CD4-positive, alpha-beta T cell (primary cell): ENCODE measurements around the gene SHROOM2. TPM values are rescaled to one million over a fixed set of nuclear protein-coding genes. Genes with fewer than 3 reads are reported as not detected.

Experiments used
- ATAC-seq: fragments of 200-7000 bp; cut with Tn5 transposase; one replicate; pipeline ENCODE4 v1.10.0; 2022; ENCODE audit warnings: mild to moderate bottlenecking; ENCODE audit not compliant: poor library complexity
- CTCF ChIA-PET: fragments of 350-600 bp; sonication (Branson Sonifier 250); formaldehyde crosslinking; loops from one replicate; lab custom pipeline; 2021; ENCODE audit warnings: antibody characterized with exemption, inconsistent platforms; lab: Charles Lee
- POLR2A ChIA-PET: fragments of 350-600 bp; sonication (Branson Sonifier 250); formaldehyde crosslinking; loops from one replicate; lab custom pipeline; 2021; ENCODE audit warnings: antibody characterized with exemption, inconsistent platforms; lab: Charles Lee
- DNase-seq, 14 experiments: peaks; one replicate each; pipeline ENCODE4 v3.0.0-alpha.2; 2013 to 2020; ENCODE audit warnings: mixed read lengths in 2 of 14
- H3K27ac ChIP-seq, 2 donors: one replicate each; pipeline versions ENCODE4 v1.5.1 to v1.7.0; 2013; ENCODE audit warnings: low read length in 2 of 2, low read depth in 1 of 2, mild to moderate bottlenecking in 1 of 2
- H3K27me3 ChIP-seq, 2 experiments: 1 replicate in 1 of 2; 2 replicates in 1 of 2; pipeline versions ENCODE4 v1.6.1 to v1.7.0; 2013; ENCODE audit warnings: low read length in 2 of 2, control low read depth in 1 of 2, mild to moderate bottlenecking in 1 of 2, moderate library complexity in 1 of 2; ENCODE audit not compliant: insufficient read depth in 2 of 2, control insufficient read depth in 1 of 2
- H3K36me3 ChIP-seq: one replicate; pipeline ENCODE4 v1.6.1; 2013; ENCODE audit warnings: low read length, control low read depth; ENCODE audit not compliant: insufficient read depth
- H3K4me1 ChIP-seq: one replicate; pipeline ENCODE4 v1.6.1; 2013; ENCODE audit warnings: low read length, control low read depth; ENCODE audit not compliant: insufficient read depth
- H3K4me3 ChIP-seq: one replicate; pipeline ENCODE4 v1.5.1; 2013; ENCODE audit warnings: mild to moderate bottlenecking, low read length, moderate library complexity
- H3K9me3 ChIP-seq, 2 experiments: 1 replicate in 1 of 2; 2 replicates in 1 of 2; pipeline versions ENCODE4 v1.6.1 to v1.7.0; 2013; ENCODE audit warnings: low read length in 2 of 2, mild to moderate bottlenecking in 2 of 2, control low read depth in 1 of 2, moderate library complexity in 1 of 2; ENCODE audit not compliant: control insufficient read depth in 1 of 2, insufficient read depth in 1 of 2
- H3K27ac Mint-ChIP-seq: one replicate; pipeline ENCODE4 v1.8.0; 2020; ENCODE audit warnings: mixed read lengths
- H3K27me3 Mint-ChIP-seq: one replicate; pipeline ENCODE4 v1.8.0; 2021; ENCODE audit warnings: mixed read lengths
- H3K36me3 Mint-ChIP-seq: one replicate; pipeline ENCODE4 v1.8.0; 2021; ENCODE audit warnings: low read depth, mixed read lengths
- H3K4me1 Mint-ChIP-seq: one replicate; pipeline ENCODE4 v1.8.0; 2021; ENCODE audit warnings: low read depth, mixed read lengths
- H3K4me3 Mint-ChIP-seq: one replicate; pipeline ENCODE4 v1.8.0; 2020; ENCODE audit warnings: mild to moderate bottlenecking, mixed read lengths
- H3K9me3 Mint-ChIP-seq: one replicate; pipeline ENCODE4 v1.8.0; 2020; ENCODE audit warnings: mixed read lengths
- CTCF ChIP-seq: fragments of 200-600 bp; IDR thresholded peaks from one replicate; pipeline ENCODE4 v1.8.0; 2022; ENCODE audit warnings: antibody characterized with exemption, mild to moderate bottlenecking
- intact Hi-C, 2 experiments: fragments of 100-400 bp; cut with DNase I in 1 of 2; cut with micrococcal nuclease in 1 of 2; formaldehyde crosslinking; loops; one replicate each; pipeline versions ENCODE4 v1.15.1 to v1.9.0; 2023 to 2025; cut with DNase I, micrococcal nuclease
- total RNA-seq, 174 experiments: library from RNA in 2 of 174; stranded (reverse) in 2 of 174; gene quantifications; one replicate each; pipeline ENCODE4 v1.2.3 and lab custom pipeline; 2021 to 2026

SHROOM2 gene
- total RNA-seq, 2 experiments from 2014 or later, result not detected

- Histone ChIP-seq H3K4me1 (no peaks in the 10 kb centered on the region), H3K36me3 (no peaks in the 10 kb centered on the region), H3K27me3 (peaks cover 0 to 5% of the 10 kb centered on the region in 2 experiments), H3K27ac (no peak overlapping the region), H3K9me3 (peaks cover 0 to 4% of the 10 kb centered on the region in 2 experiments), H3K4me3 (no peak overlapping the region)
- no peak for DNase-seq
- intact Hi-C loops, result no loop called here
- CTCF ChIA-PET, result no interaction called here
- POLR2A ChIA-PET, result no interaction called here
- no peak overlapping the region for H3K4me3 Mint-ChIP-seq
- H3K4me1 Mint-ChIP-seq, result no peaks in the 10 kb centered on the region
- no peaks in the 10 kb centered on the region for H3K9me3 Mint-ChIP-seq
- TF ChIP-seq CTCF, result no peak
- H3K36me3 Mint-ChIP-seq, result no peaks in the 10 kb centered on the region
- ATAC-seq, result no peak
- no peak overlapping the region for H3K27ac Mint-ChIP-seq
- H3K27me3 Mint-ChIP-seq, result peaks cover 25% of the 10 kb centered on the region
These were observed 76.3 kb downstream of the SHROOM2 start for GRCh38 chrX:9862525-9862924.

- TF ChIP-seq CTCF, result no peak
- DNase-seq (no peak), ATAC-seq (no peak)
- H3K4me1 Mint-ChIP-seq, result no peaks in the 10 kb centered on the region
- intact Hi-C loops, result no loop called here
- no peaks in the 10 kb centered on the region for H3K36me3 ChIP-seq
- no peak overlapping the region for H3K27ac Mint-ChIP-seq
- no peaks in the 10 kb centered on the region for H3K36me3 Mint-ChIP-seq
- peaks cover 29% of the 10 kb centered on the region for H3K27me3 Mint-ChIP-seq
- H3K27ac ChIP-seq, result no peak overlapping the region
- POLR2A ChIA-PET, result no interaction called here
- H3K9me3 Mint-ChIP-seq, result no peaks in the 10 kb centered on the region
- H3K9me3 ChIP-seq, result peaks cover 0 to 4% of the 10 kb centered on the region in 2 experiments
- CTCF ChIA-PET, result no interaction called here
- H3K4me3 Mint-ChIP-seq, result no peak overlapping the region
- no peak overlapping the region for H3K4me3 ChIP-seq
- H3K4me1 ChIP-seq, result no peaks in the 10 kb centered on the region
- H3K27me3 ChIP-seq, result peaks cover 0 to 5% of the 10 kb centered on the region in 2 experiments
These were observed 76.7 kb downstream of the SHROOM2 start for GRCh38 chrX:9862953-9863352.

GRCh38 chrX:9864011-9864410, 77.8 kb downstream of the SHROOM2 start:
- intact Hi-C loops, result no loop called here
- CTCF ChIA-PET, result no interaction called here
- DNase-seq, result no peak

More at GRCh38 chrX:9864011-9864410, 77.8 kb downstream of the SHROOM2 start:
- peaks cover 0 to 5% of the 10 kb centered on the region in 2 experiments for H3K27me3 ChIP-seq
- no peak for TF ChIP-seq CTCF
- no peak overlapping the region for H3K27ac Mint-ChIP-seq
- no peaks in the 10 kb centered on the region for H3K36me3 ChIP-seq
- peaks cover 0 to 4% of the 10 kb centered on the region in 2 experiments for H3K9me3 ChIP-seq
- H3K27ac ChIP-seq, result no peak overlapping the region
- POLR2A ChIA-PET, result no interaction called here
- ATAC-seq, result no peak
- H3K4me3 Mint-ChIP-seq, result no peak overlapping the region
- no peaks in the 10 kb centered on the region for H3K4me1 ChIP-seq
- no peaks in the 10 kb centered on the region for H3K9me3 Mint-ChIP-seq
- no peak overlapping the region for H3K4me3 ChIP-seq
- H3K36me3 Mint-ChIP-seq, result no peaks in the 10 kb centered on the region
- peaks cover 29% of the 10 kb centered on the region for H3K27me3 Mint-ChIP-seq
- H3K4me1 Mint-ChIP-seq, result no peaks in the 10 kb centered on the region
